ENCODE results near the gene CTNND2. TPM values are rescaled to one million over a fixed set of nuclear protein-coding genes. Genes with fewer than 3 reads are reported as not detected.

Gene CTNND2
- total and polyA plus RNA-seq, 4 donors = 0.30 to 2.2 (median 0.71) TPM

DNA sequence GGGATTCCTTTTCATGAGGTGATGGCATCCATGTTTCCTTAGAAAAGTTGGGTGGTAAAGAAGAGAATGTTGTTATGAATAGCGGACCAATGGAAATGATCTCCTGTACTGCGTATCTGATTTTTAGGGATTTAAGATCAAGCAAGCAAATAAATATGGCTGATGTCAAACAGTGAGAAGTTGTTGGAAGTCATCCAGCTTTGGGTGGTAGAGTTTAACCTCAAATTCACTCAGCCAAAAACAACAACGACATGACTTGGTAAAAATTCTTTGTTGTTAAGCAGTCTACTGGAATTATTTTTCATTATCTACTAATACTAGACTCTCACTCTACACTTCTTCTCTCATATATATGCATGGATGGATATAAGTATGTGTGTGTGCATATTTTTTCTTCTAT, 426.5 kb downstream of the CTNND2 start:
- H3K36me3 ChIP-seq (ENCODE audit: control insufficient read depth in 4 of 4, insufficient read depth in 4 of 4, low read length in 4 of 4) = no peaks in the 10 kb centered on the region
- H3K9ac ChIP-seq (ENCODE audit: insufficient read depth in 1 of 2, low read length in 2 of 2) = no peak overlapping the region
- H3K4me3 ChIP-seq = no peak overlapping the region
- no peaks in the 10 kb centered on the region for H3K27me3 ChIP-seq (ENCODE audit: control insufficient read depth in 3 of 3, insufficient read depth in 3 of 3, low read length in 2 of 3)
- TF ChIP-seq, protein P1, sequence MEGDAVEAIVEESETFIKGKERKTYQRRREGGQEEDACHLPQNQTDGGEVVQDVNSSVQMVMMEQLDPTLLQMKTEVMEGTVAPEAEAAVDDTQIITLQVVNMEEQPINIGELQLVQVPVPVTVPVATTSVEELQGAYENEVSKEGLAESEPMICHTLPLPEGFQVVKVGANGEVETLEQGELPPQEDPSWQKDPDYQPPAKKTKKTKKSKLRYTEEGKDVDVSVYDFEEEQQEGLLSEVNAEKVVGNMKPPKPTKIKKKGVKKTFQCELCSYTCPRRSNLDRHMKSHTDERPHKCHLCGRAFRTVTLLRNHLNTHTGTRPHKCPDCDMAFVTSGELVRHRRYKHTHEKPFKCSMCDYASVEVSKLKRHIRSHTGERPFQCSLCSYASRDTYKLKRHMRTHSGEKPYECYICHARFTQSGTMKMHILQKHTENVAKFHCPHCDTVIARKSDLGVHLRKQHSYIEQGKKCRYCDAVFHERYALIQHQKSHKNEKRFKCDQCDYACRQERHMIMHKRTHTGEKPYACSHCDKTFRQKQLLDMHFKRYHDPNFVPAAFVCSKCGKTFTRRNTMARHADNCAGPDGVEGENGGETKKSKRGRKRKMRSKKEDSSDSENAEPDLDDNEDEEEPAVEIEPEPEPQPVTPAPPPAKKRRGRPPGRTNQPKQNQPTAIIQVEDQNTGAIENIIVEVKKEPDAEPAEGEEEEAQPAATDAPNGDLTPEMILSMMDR (IDR thresholded peaks at IDR 0.05; ENCODE audit: control extremely low read depth, extremely low read depth) = no peak
- no peak overlapping the region for H3K27ac ChIP-seq (ENCODE audit: low read depth in 1 of 2, low read length in 1 of 2)
- DNase-seq = no peak
- no peak for ATAC-seq (ENCODE audit: insufficient read depth, low FRiP score)
- WGBS, 2 donors = 82 to 84% methylated on average over 3 of the region's 3 CpGs
- no peaks in the 10 kb centered on the region for H3K4me1 ChIP-seq (ENCODE audit: control insufficient read depth in 5 of 5, insufficient read depth in 5 of 5, low read length in 5 of 5)
- no peaks in the 10 kb centered on the region for H3K9me3 ChIP-seq (ENCODE audit: control insufficient read depth in 4 of 4, insufficient read depth in 3 of 4, low read length in 3 of 4)

DNA sequence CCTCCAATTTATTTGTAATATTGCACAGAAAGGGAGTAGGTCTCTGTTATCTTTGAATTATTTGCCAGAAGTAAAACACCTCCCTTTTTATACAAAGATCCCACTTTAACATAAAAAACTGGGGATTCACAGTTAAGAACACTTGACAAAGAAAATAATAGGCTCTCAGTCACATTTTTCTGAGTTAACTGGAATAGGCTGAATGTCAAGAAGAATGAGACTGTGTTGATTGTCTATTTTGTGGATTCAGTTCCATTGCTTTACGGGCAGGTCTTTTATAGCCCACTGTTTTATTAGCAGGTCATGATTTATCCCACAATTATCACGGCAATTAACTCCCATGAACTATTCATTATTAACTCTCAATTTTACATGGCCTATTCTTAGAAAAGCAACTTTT, 427.4 kb downstream of the CTNND2 start:
- H3K36me3 ChIP-seq (ENCODE audit: control insufficient read depth in 4 of 4, insufficient read depth in 4 of 4, low read length in 4 of 4) = no peaks in the 10 kb centered on the region
- ATAC-seq (ENCODE audit: insufficient read depth, low FRiP score) (no peak), DNase-seq (no peak)
- no peak overlapping the region for H3K27ac ChIP-seq (ENCODE audit: low read depth in 1 of 2, low read length in 1 of 2)
- no peak overlapping the region for H3K9ac ChIP-seq (ENCODE audit: insufficient read depth in 1 of 2, low read length in 2 of 2)
- 85 to 89% methylated on average over 2 of the region's 2 CpGs for WGBS, 2 donors
- no peaks in the 10 kb centered on the region for H3K27me3 ChIP-seq (ENCODE audit: control insufficient read depth in 3 of 3, insufficient read depth in 3 of 3, low read length in 2 of 3)
- H3K4me1 ChIP-seq (ENCODE audit: control insufficient read depth in 5 of 5, insufficient read depth in 5 of 5, low read length in 5 of 5) = no peaks in the 10 kb centered on the region
- H3K9me3 ChIP-seq (ENCODE audit: control insufficient read depth in 4 of 4, insufficient read depth in 3 of 4, low read length in 3 of 4) = no peaks in the 10 kb centered on the region
- TF ChIP-seq, protein P1 (IDR thresholded peaks at IDR 0.05; ENCODE audit: control extremely low read depth, extremely low read depth) = no peak
- no peak overlapping the region for H3K4me3 ChIP-seq

DNA sequence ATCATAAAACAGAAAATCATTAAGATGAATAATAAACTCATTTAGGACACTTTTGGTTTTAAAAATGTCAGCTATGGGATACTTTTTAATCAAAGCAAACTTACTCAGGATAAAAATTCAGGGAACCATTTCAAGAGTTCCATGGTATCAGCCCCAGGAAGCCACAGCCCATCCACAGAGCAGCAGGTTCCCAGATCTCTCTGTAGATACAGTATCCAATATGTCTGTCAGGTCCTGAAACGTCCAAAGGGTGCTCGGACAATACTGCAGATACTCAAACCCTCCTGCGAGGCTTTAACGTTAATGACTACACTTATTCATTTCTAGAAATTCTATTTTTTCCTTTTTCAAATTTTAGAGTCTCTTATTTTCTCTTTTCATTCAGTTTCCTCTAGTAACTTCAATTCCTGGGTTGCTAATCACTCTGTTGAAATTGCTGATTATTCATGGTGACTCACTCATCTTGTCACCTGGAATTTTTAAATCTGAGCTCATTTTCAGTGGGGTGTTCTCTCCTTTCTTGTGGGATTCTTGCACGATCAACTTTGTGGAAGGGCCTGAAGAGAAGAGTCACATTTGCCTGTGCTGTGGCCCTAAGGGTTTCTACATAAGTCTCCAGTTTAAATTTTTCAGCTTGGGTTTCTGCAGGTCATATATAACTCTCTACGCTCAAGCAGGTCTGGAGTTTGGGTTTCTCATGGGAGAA, 435.8 kb downstream of the CTNND2 start:
- DNase-seq (no peak), ATAC-seq (ENCODE audit: insufficient read depth, low FRiP score) (no peak)
- H3K9ac ChIP-seq (ENCODE audit: insufficient read depth in 1 of 2, low read length in 2 of 2) = no peak overlapping the region
- no peaks in the 10 kb centered on the region for H3K27me3 ChIP-seq (ENCODE audit: control insufficient read depth in 3 of 3, insufficient read depth in 3 of 3, low read length in 2 of 3)
- H3K36me3 ChIP-seq (ENCODE audit: control insufficient read depth in 4 of 4, insufficient read depth in 4 of 4, low read length in 4 of 4) = no peaks in the 10 kb centered on the region
- H3K27ac ChIP-seq (ENCODE audit: low read depth in 1 of 2, low read length in 1 of 2) = no peak overlapping the region
- WGBS, 2 donors = 89 to 91% methylated on average over 6 of the region's 6 CpGs
- peaks cover 0 to 3% (median 0%) of the 10 kb centered on the region in 5 donors for H3K4me1 ChIP-seq (ENCODE audit: control insufficient read depth in 5 of 5, insufficient read depth in 5 of 5, low read length in 5 of 5)
- H3K9me3 ChIP-seq (ENCODE audit: control insufficient read depth in 4 of 4, insufficient read depth in 3 of 4, low read length in 3 of 4) = no peaks in the 10 kb centered on the region
- TF ChIP-seq, protein P1 (IDR thresholded peaks at IDR 0.05; ENCODE audit: control extremely low read depth, extremely low read depth) = no peak
- H3K4me3 ChIP-seq = no peak overlapping the region

DNA sequence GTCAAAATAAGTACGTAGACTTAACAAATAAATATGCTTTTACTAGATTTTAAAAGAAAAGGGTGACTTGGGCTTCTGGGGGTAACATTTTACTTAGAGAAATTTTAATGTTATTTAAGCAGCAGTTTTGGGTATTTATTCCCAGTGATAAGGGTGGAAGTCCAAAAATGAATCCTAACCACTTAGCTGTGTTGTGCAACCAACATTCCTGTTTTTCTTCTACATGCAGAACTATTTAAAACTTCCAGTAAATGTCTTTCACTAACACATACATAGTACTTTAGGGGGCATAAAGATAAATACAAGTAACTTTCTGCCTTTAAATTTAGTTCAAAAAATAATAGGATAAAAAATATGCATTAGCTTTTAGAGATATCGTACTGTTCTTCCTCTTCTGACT, 436.7 kb downstream of the CTNND2 start:
- Histone ChIP-seq H3K4me1 (ENCODE audit: control insufficient read depth in 5 of 5, insufficient read depth in 5 of 5, low read length in 5 of 5) (peaks cover 0 to 3% (median 0%) of the 10 kb centered on the region in 5 donors), H3K9me3 (ENCODE audit: control insufficient read depth in 4 of 4, insufficient read depth in 3 of 4, low read length in 3 of 4) (no peaks in the 10 kb centered on the region), H3K27me3 (ENCODE audit: control insufficient read depth in 3 of 3, insufficient read depth in 3 of 3, low read length in 2 of 3) (no peaks in the 10 kb centered on the region), H3K36me3 (ENCODE audit: control insufficient read depth in 4 of 4, insufficient read depth in 4 of 4, low read length in 4 of 4) (no peaks in the 10 kb centered on the region), H3K9ac (ENCODE audit: insufficient read depth in 1 of 2, low read length in 2 of 2) (no peak overlapping the region), H3K4me3 (no peak overlapping the region), H3K27ac (ENCODE audit: low read depth in 1 of 2, low read length in 1 of 2) (no peak overlapping the region)
- DNase-seq (peak in 2 of 3 donors; percentile 11 to 19), ATAC-seq (ENCODE audit: insufficient read depth, low FRiP score) (no peak)
- 76 to 85% methylated on average over 2 of the region's 2 CpGs for WGBS, 2 donors
- TF ChIP-seq, protein P1 (IDR thresholded peaks at IDR 0.05; ENCODE audit: control extremely low read depth, extremely low read depth) = no peak
